ENCODE measurements around the gene PPP1R17.

The PPP1R17 gene

DNA sequence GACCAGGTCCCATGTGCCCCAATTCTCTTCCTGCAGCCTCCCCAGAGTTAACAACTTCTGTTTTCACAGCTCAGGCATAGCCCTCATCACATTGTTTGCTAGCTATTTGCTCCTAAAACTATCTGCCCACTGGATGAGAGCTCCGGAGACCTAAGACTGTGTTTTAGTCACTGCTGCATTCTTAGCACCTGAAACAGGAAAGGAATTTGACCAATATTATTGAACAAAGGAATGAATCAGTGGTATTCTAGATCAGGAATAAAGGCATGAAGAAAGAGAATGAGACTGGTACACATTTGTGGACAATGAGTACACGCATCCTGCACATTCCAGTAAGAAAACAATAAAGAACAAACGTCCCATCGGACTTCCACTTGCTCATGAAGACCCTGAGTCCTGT lies 54.8 kb downstream of the PPP1R17 start:
- Histone ChIP-seq H2AK5ac (ENCODE audit: low read depth, low read length) (no peak overlapping the region), H3K36me3 (replicated peaks in 1 of 2; ENCODE audit: control insufficient read depth in 2 of 2, insufficient read depth in 2 of 2, low read length in 2 of 2) (no peaks in the 10 kb centered on the region), H3K27me3 (ENCODE audit: control insufficient read depth in 3 of 3, insufficient read depth in 3 of 3, low read depth in 1 of 3, low read length in 3 of 3) (no peaks in the 10 kb centered on the region), H3K4ac (ENCODE audit: low read length) (no peak overlapping the region), H2BK12ac (ENCODE audit: low read length) (no peak overlapping the region), H3K4me2 (ENCODE audit: insufficient read depth, low read length, poor library complexity, severe bottlenecking) (no peak overlapping the region), H2BK120ac (ENCODE audit: low read depth, low read length) (no peak overlapping the region), H2BK15ac (ENCODE audit: low read length) (no peak overlapping the region), H3K9me3 (replicated peaks in 1 of 2; ENCODE audit: control insufficient read depth in 2 of 2, insufficient read depth in 1 of 2, low read depth in 1 of 2, low read length in 2 of 2) (peaks cover 0 to 2% of the 10 kb centered on the region in 2 donors), H3K14ac (ENCODE audit: low read length) (no peak overlapping the region), H3K9ac (ENCODE audit: low read depth, low read length, poor library complexity) (no peak overlapping the region), H4K91ac (ENCODE audit: low read depth, low read length, poor library complexity) (no peak overlapping the region), H3K27ac (replicated peaks; ENCODE audit: low read length) (no peak overlapping the region), H2BK5ac (ENCODE audit: low read length) (no peak overlapping the region), H3K23ac (ENCODE audit: low read depth, low read length, poor library complexity) (no peak overlapping the region), H3K79me1 (ENCODE audit: low read depth, low read length) (no peaks in the 10 kb centered on the region), H3K4me3 (ENCODE audit: low read length in 2 of 2) (no peak overlapping the region), H2AFZ (ENCODE audit: low read length) (no peak overlapping the region), H3K4me1 (ENCODE audit: control insufficient read depth in 2 of 2, insufficient read depth in 1 of 2, low read depth in 1 of 2, low read length in 2 of 2) (peaks cover 0 to 4% of the 10 kb centered on the region in 2 donors), H3K18ac (ENCODE audit: low read length) (no peak overlapping the region), H4K8ac (ENCODE audit: low read depth, low read length) (no peak overlapping the region)
- no CpG with 5 or more reads among the region's 4 CpGs for WGBS, 2 donors (ENCODE audit: extremely low coverage in 2 of 2, insufficient read length in 2 of 2, insufficient replicate concordance in 1 of 2)
- DNase-seq (ENCODE audit: low spot score), result no peak

GRCh38 chr7:31744294-31744874 lies 57.4 kb downstream of the PPP1R17 start:
- Histone ChIP-seq H3K18ac (ENCODE audit: low read length) (no peak overlapping the region), H2AFZ (ENCODE audit: low read length) (no peak overlapping the region), H3K36me3 (replicated peaks in 1 of 2; ENCODE audit: control insufficient read depth in 2 of 2, insufficient read depth in 2 of 2, low read length in 2 of 2) (no peaks in the 10 kb centered on the region), H2BK5ac (ENCODE audit: low read length) (no peak overlapping the region), H3K4ac (ENCODE audit: low read length) (no peak overlapping the region), H3K14ac (ENCODE audit: low read length) (no peak overlapping the region), H4K91ac (ENCODE audit: low read depth, low read length, poor library complexity) (no peak overlapping the region), H3K79me1 (ENCODE audit: low read depth, low read length) (no peaks in the 10 kb centered on the region), H3K9me3 (replicated peaks in 1 of 2; ENCODE audit: control insufficient read depth in 2 of 2, insufficient read depth in 1 of 2, low read depth in 1 of 2, low read length in 2 of 2) (peaks cover 0 to 3% of the 10 kb centered on the region in 2 donors), H3K4me2 (ENCODE audit: insufficient read depth, low read length, poor library complexity, severe bottlenecking) (no peak overlapping the region), H2BK15ac (ENCODE audit: low read length) (no peak overlapping the region), H3K27ac (replicated peaks; ENCODE audit: low read length) (no peak overlapping the region), H2BK12ac (ENCODE audit: low read length) (no peak overlapping the region), H2BK120ac (ENCODE audit: low read depth, low read length) (no peak overlapping the region), H3K23ac (ENCODE audit: low read depth, low read length, poor library complexity) (no peak overlapping the region), H3K4me3 (ENCODE audit: low read length in 2 of 2) (no peak overlapping the region), H4K8ac (ENCODE audit: low read depth, low read length) (no peak overlapping the region), H3K27me3 (ENCODE audit: control insufficient read depth in 3 of 3, insufficient read depth in 3 of 3, low read depth in 1 of 3, low read length in 3 of 3) (no peaks in the 10 kb centered on the region), H2AK5ac (ENCODE audit: low read depth, low read length) (no peak overlapping the region), H3K4me1 (ENCODE audit: control insufficient read depth in 2 of 2, insufficient read depth in 1 of 2, low read depth in 1 of 2, low read length in 2 of 2) (peaks cover 0 to 4% of the 10 kb centered on the region in 2 donors), H3K9ac (ENCODE audit: low read depth, low read length, poor library complexity) (no peak overlapping the region)
- DNase-seq (ENCODE audit: low spot score), result peak; percentile 63
- WGBS, 2 donors (ENCODE audit: extremely low coverage in 2 of 2, insufficient read length in 2 of 2, insufficient replicate concordance in 1 of 2), result no CpG with 5 or more reads among the region's 4 CpGs

- Histone ChIP-seq H3K27ac (replicated peaks; ENCODE audit: low read length) (no peak overlapping the region), H2BK120ac (ENCODE audit: low read depth, low read length) (no peak overlapping the region), H3K18ac (ENCODE audit: low read length) (no peak overlapping the region), H3K36me3 (replicated peaks in 1 of 2; ENCODE audit: control insufficient read depth in 2 of 2, insufficient read depth in 2 of 2, low read length in 2 of 2) (no peaks in the 10 kb centered on the region), H2BK15ac (ENCODE audit: low read length) (no peak overlapping the region), H2AK5ac (ENCODE audit: low read depth, low read length) (no peak overlapping the region), H3K9me3 (replicated peaks in 1 of 2; ENCODE audit: control insufficient read depth in 2 of 2, insufficient read depth in 1 of 2, low read depth in 1 of 2, low read length in 2 of 2) (peaks cover 0 to 3% of the 10 kb centered on the region in 2 donors), H2BK12ac (ENCODE audit: low read length) (no peak overlapping the region), H2AFZ (ENCODE audit: low read length) (no peak overlapping the region), H3K4me2 (ENCODE audit: insufficient read depth, low read length, poor library complexity, severe bottlenecking) (no peak overlapping the region), H3K23ac (ENCODE audit: low read depth, low read length, poor library complexity) (no peak overlapping the region), H3K27me3 (ENCODE audit: control insufficient read depth in 3 of 3, insufficient read depth in 3 of 3, low read depth in 1 of 3, low read length in 3 of 3) (no peaks in the 10 kb centered on the region), H3K4me1 (ENCODE audit: control insufficient read depth in 2 of 2, insufficient read depth in 1 of 2, low read depth in 1 of 2, low read length in 2 of 2) (no peaks in the 10 kb centered on the region), H3K14ac (ENCODE audit: low read length) (no peak overlapping the region), H2BK5ac (ENCODE audit: low read length) (no peak overlapping the region), H4K8ac (ENCODE audit: low read depth, low read length) (no peak overlapping the region), H3K9ac (ENCODE audit: low read depth, low read length, poor library complexity) (no peak overlapping the region), H4K91ac (ENCODE audit: low read depth, low read length, poor library complexity) (no peak overlapping the region), H3K4ac (ENCODE audit: low read length) (no peak overlapping the region), H3K79me1 (ENCODE audit: low read depth, low read length) (no peaks in the 10 kb centered on the region), H3K4me3 (ENCODE audit: low read length in 2 of 2) (no peak overlapping the region)
- no peak for DNase-seq (ENCODE audit: low spot score)
Measured at GRCh38 chr7:31747553-31747952, 60.5 kb downstream of the PPP1R17 start.

- no peak overlapping the region for H3K9ac ChIP-seq (ENCODE audit: low read depth, low read length, poor library complexity)
- H2BK5ac ChIP-seq (ENCODE audit: low read length), result no peak overlapping the region
- H3K4me3 ChIP-seq (ENCODE audit: low read length in 2 of 2), result no peak overlapping the region
- H3K36me3 ChIP-seq (replicated peaks in 1 of 2; ENCODE audit: control insufficient read depth in 2 of 2, insufficient read depth in 2 of 2, low read length in 2 of 2), result no peaks in the 10 kb centered on the region
- H4K8ac ChIP-seq (ENCODE audit: low read depth, low read length), result no peak overlapping the region
- H2AFZ ChIP-seq (ENCODE audit: low read length), result no peak overlapping the region
- no peak overlapping the region for H3K18ac ChIP-seq (ENCODE audit: low read length)
- H2BK15ac ChIP-seq (ENCODE audit: low read length), result no peak overlapping the region
- no peaks in the 10 kb centered on the region for H3K4me1 ChIP-seq (ENCODE audit: control insufficient read depth in 2 of 2, insufficient read depth in 1 of 2, low read depth in 1 of 2, low read length in 2 of 2)
- H2BK12ac ChIP-seq (ENCODE audit: low read length), result no peak overlapping the region
- H3K23ac ChIP-seq (ENCODE audit: low read depth, low read length, poor library complexity), result no peak overlapping the region
- no peak overlapping the region for H2AK5ac ChIP-seq (ENCODE audit: low read depth, low read length)
- no peak overlapping the region for H3K14ac ChIP-seq (ENCODE audit: low read length)
- peaks cover 0 to 3% of the 10 kb centered on the region in 2 donors for H3K9me3 ChIP-seq (replicated peaks in 1 of 2; ENCODE audit: control insufficient read depth in 2 of 2, insufficient read depth in 1 of 2, low read depth in 1 of 2, low read length in 2 of 2)
- H3K27me3 ChIP-seq (ENCODE audit: control insufficient read depth in 3 of 3, insufficient read depth in 3 of 3, low read depth in 1 of 3, low read length in 3 of 3), result no peaks in the 10 kb centered on the region
- WGBS, 2 donors (ENCODE audit: extremely low coverage in 2 of 2, insufficient read length in 2 of 2, insufficient replicate concordance in 1 of 2), result no CpG with 5 or more reads among the region's 1 CpG
- H3K4ac ChIP-seq (ENCODE audit: low read length), result no peak overlapping the region
- no peak overlapping the region for H3K27ac ChIP-seq (replicated peaks; ENCODE audit: low read length)
- H3K79me1 ChIP-seq (ENCODE audit: low read depth, low read length), result no peaks in the 10 kb centered on the region
- no peak for DNase-seq (ENCODE audit: low spot score)
- no peak overlapping the region for H2BK120ac ChIP-seq (ENCODE audit: low read depth, low read length)
- H4K91ac ChIP-seq (ENCODE audit: low read depth, low read length, poor library complexity), result no peak overlapping the region
- H3K4me2 ChIP-seq (ENCODE audit: insufficient read depth, low read length, poor library complexity, severe bottlenecking), result no peak overlapping the region
Measured at GRCh38 chr7:31748084-31748483, 61.1 kb downstream of the PPP1R17 start.

All from neuronal stem cell (in vitro differentiated cells).